SKM-1 (cell line): ENCODE measurements around the gene EFCC1.
"Not testable (repeated sequence)": the region's sequence is repeated elsewhere in the genome, so short reads cannot be mapped to it uniquely, and the experiment has no call there.

Source experiments
- DNase-seq: peaks from one replicate; lab custom pipeline; 2025; ENCODE audit not compliant: unreplicated experiment; lab: John Stamatoyannopoulos, UW

EFCC1 gene

GRCh38 chr3:129069313-129070085 lies 68.4 kb downstream of the EFCC1 start:
- DNase-seq, result not testable (repeated sequence)

GRCh38 chr3:129070086-129070885 lies 69.2 kb downstream of the EFCC1 start:
- DNase-seq, result no peak

- no peak for DNase-seq
Observed at GRCh38 chr3:129077222-129077621, 76.1 kb downstream of the EFCC1 start.

- no peak for DNase-seq
Observed at GRCh38 chr3:129078510-129078909, 77.4 kb downstream of the EFCC1 start.

GRCh38 chr3:129081503-129081902 lies 80.4 kb downstream of the EFCC1 start:
- no peak for DNase-seq

- no peak for DNase-seq
Observed at GRCh38 chr3:129082026-129082425, 80.9 kb downstream of the EFCC1 start.

- no peak for DNase-seq
Observed at GRCh38 chr3:129084501-129084900, 83.4 kb downstream of the EFCC1 start.

- DNase-seq, result no peak
Observed at GRCh38 chr3:129085165-129085715, 84.1 kb downstream of the EFCC1 start.

- DNase-seq, result no peak
Observed at GRCh38 chr3:129085818-129086217, 84.7 kb downstream of the EFCC1 start.

GRCh38 chr3:129087138-129087702 lies 86.1 kb downstream of the EFCC1 start:
- DNase-seq, result no peak

- not testable (repeated sequence) for DNase-seq
Observed at GRCh38 chr3:129087904-129088303, 86.8 kb downstream of the EFCC1 start.

- DNase-seq, result not testable (repeated sequence)
Observed at GRCh38 chr3:129088312-129088711, 87.2 kb downstream of the EFCC1 start.
